Thyroid gland (tissue), 4 donors: ENCODE results near the gene IYD. TPM values are rescaled to one million over a fixed set of nuclear protein-coding genes. Genes with fewer than 3 reads are reported as not detected.
"Not testable (repeated sequence)": the region's sequence is repeated elsewhere in the genome, so short reads cannot be mapped to it uniquely, and the experiment has no call there.

ENCODE experiments used
- DNase-seq, 2 donors: peaks; one replicate each; pipeline ENCODE4 v3.0.0-alpha.2; 2019
- H3K27ac ChIP-seq, 3 donors: fragments of 200-600 bp; sonication (generic); 1 replicate in 2 of 3; 2 replicates in 1 of 3; pipeline ENCODE4 v1.5.1; 2016 to 2019; ENCODE audit warnings: mild to moderate bottlenecking in 1 of 3, moderate library complexity in 1 of 3
- H3K27me3 ChIP-seq: fragments of 200-600 bp; sonication (generic); one replicate; pipeline ENCODE4 v1.5.1; 2019
- H3K36me3 ChIP-seq, 2 donors: fragments of 200-600 bp; sonication (generic); one replicate each; pipeline ENCODE4 v1.5.1; 2016 to 2019
- H3K4me1 ChIP-seq, 2 donors: fragments of 200-600 bp; sonication (generic); one replicate each; pipeline ENCODE4 v1.5.1; 2017 to 2019
- H3K4me3 ChIP-seq, 3 donors: fragments of 200-600 bp; sonication (generic); replicated peaks in 1 of 3; 1 replicate in 2 of 3; 2 replicates in 1 of 3; pipeline ENCODE4 v1.5.1; 2016; ENCODE audit warnings: mild to moderate bottlenecking in 1 of 3
- H3K9me3 ChIP-seq: fragments of 200-600 bp; sonication (generic); one replicate; pipeline ENCODE4 v1.5.1; 2017
- CTCF ChIP-seq, 6 experiments: fragments of 200-600 bp in 3 of 6; fragments of 450-650 bp in 3 of 6; sonication (generic) in 3 of 6; IDR thresholded peaks; one replicate each; pipeline ENCODE4 v1.5.1; 2016 to 2019; ENCODE audit warnings: antibody characterized with exemption in 6 of 6, mild to moderate bottlenecking in 2 of 6, inconsistent platforms in 1 of 6, moderate library complexity in 1 of 6
- POLR2A ChIP-seq, 2 donors: fragments of 450-650 bp; IDR thresholded peaks; one replicate each; pipeline ENCODE4 v1.6.1; 2017; ENCODE audit warnings: antibody characterized with exemption in 2 of 2, mild to moderate bottlenecking in 2 of 2, moderate library complexity in 1 of 2
- WGBS, 2 donors: methylation state at CpG; one replicate each; pipeline ENCODE4 v1.1.5; 2017; 5-methylcytosine and 5-hydroxymethylcytosine counted together
- intact Hi-C: fragments of 100-400 bp; cut with DNase I; formaldehyde crosslinking; loops from one replicate; pipeline ENCODE4 v1.15.1; 2023
- total RNA-seq, 4 donors: library from RNA; depleted of rRNA; stranded (reverse); fragments of >200 nt; gene quantifications; one replicate each; pipeline ENCODE4 v1.2.3, GENCODE V29; 2016

The IYD gene
- total RNA-seq, 4 donors from 2014 or later, result 571 to 1,038 (median 665) TPM

GRCh38 chr6:150439373-150439772 lies 70.6 kb downstream of the IYD start:
- no peak overlapping the region for H3K27ac ChIP-seq
- intact Hi-C loops, result no loop called here
- H3K9me3 ChIP-seq, result no peaks in the 10 kb centered on the region
- H3K36me3 ChIP-seq, result no peaks in the 10 kb centered on the region
- no peak for DNase-seq
- H3K4me3 ChIP-seq, result no peak overlapping the region
- H3K4me1 ChIP-seq, result peaks cover 2 to 4% of the 10 kb centered on the region in 2 donors
- 92 to 95% methylated on average over 8 of the region's 8 CpGs for WGBS, 2 donors
- TF ChIP-seq CTCF (IDR thresholded peaks at IDR 0.05) (no peak), POLR2A (IDR thresholded peaks at IDR 0.05) (no peak)
- H3K27me3 ChIP-seq, result no peaks in the 10 kb centered on the region

- DNase-seq, result peak in 1 of 2 donors; percentile 29
- no peak overlapping the region for H3K4me3 ChIP-seq
- intact Hi-C loops, result no loop called here
- no peaks in the 10 kb centered on the region for H3K27me3 ChIP-seq
- TF ChIP-seq CTCF (IDR thresholded peaks at IDR 0.05) (no peak), POLR2A (IDR thresholded peaks at IDR 0.05) (no peak)
- no peaks in the 10 kb centered on the region for H3K9me3 ChIP-seq
- no peak overlapping the region for H3K27ac ChIP-seq
- WGBS, 2 donors, result 55 to 66% methylated on average over 4 of the region's 5 CpGs
- H3K4me1 ChIP-seq, result peaks cover 10 to 12% of the 10 kb centered on the region in 2 donors
- H3K36me3 ChIP-seq, result no peaks in the 10 kb centered on the region
Observed at GRCh38 chr6:150443621-150444020, 74.8 kb downstream of the IYD start.

GRCh38 chr6:150444308-150444707 lies 75.5 kb downstream of the IYD start:
- Histone ChIP-seq H3K4me3 (no peak overlapping the region), H3K36me3 (no peaks in the 10 kb centered on the region), H3K9me3 (no peaks in the 10 kb centered on the region), H3K4me1 (peaks cover 10 to 12% of the 10 kb centered on the region in 2 donors), H3K27me3 (no peaks in the 10 kb centered on the region), H3K27ac (peak overlapping the region in 1 of 3 donors; percentile 41)
- DNase-seq, result peak; percentile 55 to 56
- intact Hi-C loops, result no loop called here
- TF ChIP-seq CTCF (IDR thresholded peaks at IDR 0.05), result no peak
- no peak for TF ChIP-seq POLR2A (IDR thresholded peaks at IDR 0.05)
- WGBS, 2 donors, result 30 to 31% methylated on average over 6 of the region's 6 CpGs

- TF ChIP-seq POLR2A (IDR thresholded peaks at IDR 0.05), result no peak
- TF ChIP-seq CTCF (IDR thresholded peaks at IDR 0.05), result no peak
- DNase-seq, result no peak
- Histone ChIP-seq H3K36me3 (no peaks in the 10 kb centered on the region), H3K27me3 (no peaks in the 10 kb centered on the region), H3K9me3 (no peaks in the 10 kb centered on the region), H3K4me1 (peaks cover 10 to 12% of the 10 kb centered on the region in 2 donors), H3K27ac (no peak overlapping the region), H3K4me3 (no peak overlapping the region)
- intact Hi-C loops, result no loop called here
- 91 to 94% methylated on average over 2 of the region's 2 CpGs for WGBS, 2 donors
Observed at GRCh38 chr6:150445486-150445885, 76.7 kb downstream of the IYD start.

GRCh38 chr6:150448221-150448620 lies 79.4 kb downstream of the IYD start:
- Histone ChIP-seq H3K36me3 (no peaks in the 10 kb centered on the region), H3K4me3 (no peak overlapping the region), H3K9me3 (no peaks in the 10 kb centered on the region), H3K4me1 (peaks cover 22 to 24% of the 10 kb centered on the region in 2 donors), H3K27me3 (no peaks in the 10 kb centered on the region), H3K27ac (no peak overlapping the region)
- no peak for TF ChIP-seq POLR2A (IDR thresholded peaks at IDR 0.05)
- no peak for TF ChIP-seq CTCF (IDR thresholded peaks at IDR 0.05)
- WGBS, 2 donors, result 92 to 94% methylated on average over 1 of the region's 1 CpG
- no peak for DNase-seq
- intact Hi-C loops, result no loop called here

GRCh38 chr6:150449055-150449454 lies 80.2 kb downstream of the IYD start:
- H3K9me3 ChIP-seq, DNase-seq, H3K27ac ChIP-seq, H3K36me3 ChIP-seq, intact Hi-C loops, H3K4me3 ChIP-seq, H3K27me3 ChIP-seq: not testable (repeated sequence)
- H3K4me1 ChIP-seq, result peaks cover 27 to 32% of the 10 kb centered on the region in 2 donors
- WGBS, 2 donors, result 95 to 97% methylated on average over 5 of the region's 5 CpGs
